Body of pancreas (tissue), 4 donors: ENCODE measurements around the gene ABCA10. TPM values are rescaled to one million over a fixed set of nuclear protein-coding genes. Genes with fewer than 3 reads are reported as not detected.
A peak's percentile ranks its signal among the peaks of the same experiment; 100 is the strongest.

ENCODE experiments used
- ATAC-seq: fragments of 150-250 bp; one replicate; pipeline ENCODE4 v1.9.1; 2016
- DNase-seq, 4 donors: peaks; one replicate each; pipeline ENCODE4 v3.0.0-alpha.2; 2019
- H3K27ac ChIP-seq, 4 donors: fragments of 200-600 bp; sonication (generic); 1 replicate in 3 of 4; 2 replicates in 1 of 4; pipeline versions ENCODE4 v1.5.1 to v1.6.1; 2016 to 2019; ENCODE audit warnings: mild to moderate bottlenecking in 1 of 4, mixed read lengths in 1 of 4, moderate library complexity in 1 of 4
- H3K27me3 ChIP-seq, 2 donors: fragments of 200-600 bp; sonication (generic); one replicate each; pipeline ENCODE4 v1.6.0; 2016; ENCODE audit warnings: mild to moderate bottlenecking in 1 of 2
- H3K36me3 ChIP-seq, 2 donors: fragments of 200-600 bp; sonication (generic); replicated peaks in 1 of 2; 2 replicates each; pipeline ENCODE4 v1.5.1; 2016; ENCODE audit warnings: low read depth in 2 of 2; ENCODE audit not compliant: insufficient read depth in 1 of 2
- H3K4me1 ChIP-seq: fragments of 200-600 bp; sonication (generic); one replicate; pipeline ENCODE4 v1.6.0; 2016
- H3K4me3 ChIP-seq, 2 donors: fragments of 200-600 bp; sonication (generic); 1 replicate in 1 of 2; 2 replicates in 1 of 2; pipeline ENCODE4 v1.5.1; 2016 to 2019
- H3K9me3 ChIP-seq, 3 donors: fragments of 200-600 bp; sonication (generic); 1 replicate in 2 of 3; 2 replicates in 1 of 3; pipeline ENCODE4 v1.5.1; 2016
- CTCF ChIP-seq, 7 experiments: fragments of 450-650 bp in 4 of 7; fragments of 200-600 bp in 3 of 7; sonication (generic) in 3 of 7; IDR thresholded peaks; one replicate each; pipeline ENCODE4 v1.5.1; 2016 to 2019; ENCODE audit warnings: antibody characterized with exemption in 7 of 7
- POLR2A ChIP-seq, 3 donors: fragments of 450-650 bp; IDR thresholded peaks; one replicate each; pipeline ENCODE4 v1.6.1; 2016; ENCODE audit warnings: antibody characterized with exemption in 3 of 3, mild to moderate bottlenecking in 2 of 3
- WGBS, 2 donors: methylation state at CpG; one replicate each; pipeline ENCODE4 v1.1.5; 2017; 5-methylcytosine and 5-hydroxymethylcytosine counted together
- intact Hi-C: fragments of 100-400 bp; cut with DNase I; formaldehyde crosslinking; loops from one replicate; pipeline ENCODE4 v1.15.1; 2023
- total RNA-seq, 2 donors: library from RNA; depleted of rRNA; stranded (reverse); fragments of >200 nt; gene quantifications; one replicate each; pipeline ENCODE4 v1.1.0, GENCODE V29; 2016

Gene ABCA10
- total RNA-seq, 2 donors from 2014 or later: 7.3 to 30.7 TPM

GRCh38 chr17:69246726-69247375 is 18.2 kb upstream of the ABCA10 start:
- intact Hi-C loops: no loop called here
- peak; percentile 60 for ATAC-seq
- peak; percentile 43 to 71 (median 62) for TF ChIP-seq CTCF (IDR thresholded peaks at IDR 0.05)
- no peak for TF ChIP-seq POLR2A (IDR thresholded peaks at IDR 0.05)
- 59 to 65% methylated on average over 4 of the region's 4 CpGs for WGBS, 2 donors
- H3K9me3 ChIP-seq: no peaks in the 10 kb centered on the region
- no peak overlapping the region for H3K4me3 ChIP-seq
- H3K4me1 ChIP-seq: no peaks in the 10 kb centered on the region
- H3K27me3 ChIP-seq: no peaks in the 10 kb centered on the region
- no peak overlapping the region for H3K27ac ChIP-seq
- DNase-seq: no peak
- peaks cover 0 to 2% of the 10 kb centered on the region in 2 donors for H3K36me3 ChIP-seq

- no peak for TF ChIP-seq POLR2A (IDR thresholded peaks at IDR 0.05)
- TF ChIP-seq CTCF (IDR thresholded peaks at IDR 0.05): no peak
- ATAC-seq (no peak), DNase-seq (no peak)
- Histone ChIP-seq H3K36me3 (peaks cover 0 to 2% of the 10 kb centered on the region in 2 donors), H3K4me1 (no peaks in the 10 kb centered on the region), H3K27ac (no peak overlapping the region), H3K4me3 (no peak overlapping the region), H3K9me3 (no peaks in the 10 kb centered on the region), H3K27me3 (no peaks in the 10 kb centered on the region)
- intact Hi-C loops: no loop called here
- 30 to 47% methylated on average over 1 of the region's 1 CpG for WGBS, 2 donors
These were observed 17.6 kb upstream of the ABCA10 start for GRCh38 chr17:69246202-69246601.

- ATAC-seq (no peak), DNase-seq (no peak)
- H3K4me3 ChIP-seq: no peak overlapping the region
- H3K36me3 ChIP-seq: peaks cover 0 to 2% of the 10 kb centered on the region in 2 donors
- WGBS, 2 donors: 65 to 76% methylated on average over 2 of the region's 2 CpGs
- no peaks in the 10 kb centered on the region for H3K4me1 ChIP-seq
- no peaks in the 10 kb centered on the region for H3K27me3 ChIP-seq
- no peaks in the 10 kb centered on the region for H3K9me3 ChIP-seq
- intact Hi-C loops: no loop called here
- H3K27ac ChIP-seq: no peak overlapping the region
- TF ChIP-seq POLR2A (IDR thresholded peaks at IDR 0.05) (no peak), CTCF (IDR thresholded peaks at IDR 0.05) (no peak)
These were observed 17.0 kb upstream of the ABCA10 start for GRCh38 chr17:69245617-69246016.

- ATAC-seq: no peak
- 91 to 95% methylated on average over 8 of the region's 8 CpGs for WGBS, 2 donors
- no peak for DNase-seq
- no peaks in the 10 kb centered on the region for H3K4me1 ChIP-seq
- no peak overlapping the region for H3K4me3 ChIP-seq
- no peaks in the 10 kb centered on the region for H3K27me3 ChIP-seq
- intact Hi-C loops: loop anchor here (5.0 kb wide), 1 partner anchor 463 kb away; no protein-coding TSS in a partner anchor
- TF ChIP-seq CTCF (IDR thresholded peaks at IDR 0.05): no peak
- TF ChIP-seq POLR2A (IDR thresholded peaks at IDR 0.05): no peak
- H3K27ac ChIP-seq: no peak overlapping the region
- H3K9me3 ChIP-seq: no peaks in the 10 kb centered on the region
- H3K36me3 ChIP-seq: no peaks in the 10 kb centered on the region
These were observed 11.3 kb upstream of the ABCA10 start for GRCh38 chr17:69239611-69240600.
